Measurements from ENCODE around the gene ACOD1.
"Not testable (repeated sequence)": the region's sequence is repeated elsewhere in the genome, so short reads cannot be mapped to it uniquely, and the experiment has no call there.

ACOD1 gene

DNA sequence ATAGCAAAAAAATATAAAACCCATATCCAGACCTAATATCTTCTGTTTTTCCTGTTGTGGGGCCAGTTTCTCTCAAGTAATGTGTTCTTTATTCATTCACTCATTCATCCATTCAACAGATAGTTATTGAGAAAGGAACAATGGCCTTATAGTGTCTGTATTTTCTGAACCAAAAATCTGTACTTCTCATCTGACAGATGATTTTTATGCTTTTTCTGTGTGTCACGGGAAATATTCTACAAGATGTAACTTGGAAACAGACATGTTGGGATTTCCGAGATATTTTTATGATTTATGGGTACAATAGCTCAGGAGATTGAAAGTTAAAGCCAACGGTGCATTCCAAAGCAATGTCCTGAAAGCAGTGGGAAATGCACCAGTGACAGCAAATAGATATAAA lies 5.7 kb downstream of the ACOD1 start:
- no peak for DNase-seq (ENCODE audit: low read depth, low spot score)

DNA sequence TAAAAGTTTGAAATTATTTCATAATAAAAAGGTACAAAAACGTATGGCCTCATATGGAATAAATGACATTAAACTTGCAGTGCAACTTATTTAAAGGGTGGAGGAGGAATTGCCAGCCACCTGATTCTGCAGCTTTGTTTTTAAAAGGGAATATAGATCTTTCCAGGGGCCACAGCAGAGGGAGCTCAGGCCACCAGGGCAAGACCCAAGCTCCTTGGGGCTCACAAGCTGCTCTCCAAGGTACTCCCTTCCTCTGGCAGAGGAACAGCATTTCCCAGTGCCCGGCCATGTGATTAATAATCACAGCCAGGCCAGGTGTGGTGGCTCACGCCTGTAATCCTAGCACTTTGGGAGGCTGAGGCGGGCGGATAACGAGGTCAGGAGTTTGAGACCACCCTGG lies 6.2 kb downstream of the ACOD1 start:
- DNase-seq (ENCODE audit: low read depth, low spot score), result no peak

DNA sequence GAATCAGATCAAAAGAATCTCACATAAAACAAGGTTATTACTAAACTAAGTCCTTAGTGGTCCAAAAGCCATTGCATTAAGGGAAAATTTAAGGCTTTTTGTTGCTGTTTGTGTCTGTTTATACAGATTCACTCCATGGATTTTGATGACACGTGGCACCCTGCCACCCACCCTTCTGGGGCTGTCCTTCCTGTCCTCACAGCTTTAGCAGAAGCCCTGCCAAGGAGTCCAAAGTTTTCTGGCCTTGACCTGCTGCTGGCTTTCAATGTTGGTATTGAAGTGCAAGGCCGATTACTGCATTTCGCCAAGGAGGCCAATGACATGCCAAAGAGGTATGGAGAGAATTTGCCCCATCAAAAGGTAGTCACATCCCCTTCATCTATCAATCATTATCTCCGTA lies 6.9 kb downstream of the ACOD1 start:
- no peak for DNase-seq (ENCODE audit: low read depth, low spot score)

DNA sequence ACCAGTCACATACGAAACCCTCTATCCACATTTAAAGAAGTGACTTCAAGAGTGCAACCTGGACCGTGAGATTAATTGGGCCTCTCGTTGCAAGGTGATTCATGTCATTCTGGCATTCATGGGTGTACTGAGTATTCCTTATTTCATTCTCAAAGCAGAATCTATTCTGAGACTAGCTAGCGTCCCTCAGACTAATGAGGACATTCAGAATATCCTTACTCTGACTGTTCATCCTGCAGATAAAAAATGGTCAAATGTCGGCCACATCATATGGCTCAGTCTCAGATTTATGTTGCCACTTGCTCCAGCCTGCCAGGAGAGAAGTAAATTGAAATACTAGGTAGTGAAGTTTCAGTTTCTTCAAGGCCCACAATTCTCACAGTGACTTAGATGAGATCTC lies 7.3 kb downstream of the ACOD1 start:
- no peak for DNase-seq (ENCODE audit: low read depth, low spot score)

DNA sequence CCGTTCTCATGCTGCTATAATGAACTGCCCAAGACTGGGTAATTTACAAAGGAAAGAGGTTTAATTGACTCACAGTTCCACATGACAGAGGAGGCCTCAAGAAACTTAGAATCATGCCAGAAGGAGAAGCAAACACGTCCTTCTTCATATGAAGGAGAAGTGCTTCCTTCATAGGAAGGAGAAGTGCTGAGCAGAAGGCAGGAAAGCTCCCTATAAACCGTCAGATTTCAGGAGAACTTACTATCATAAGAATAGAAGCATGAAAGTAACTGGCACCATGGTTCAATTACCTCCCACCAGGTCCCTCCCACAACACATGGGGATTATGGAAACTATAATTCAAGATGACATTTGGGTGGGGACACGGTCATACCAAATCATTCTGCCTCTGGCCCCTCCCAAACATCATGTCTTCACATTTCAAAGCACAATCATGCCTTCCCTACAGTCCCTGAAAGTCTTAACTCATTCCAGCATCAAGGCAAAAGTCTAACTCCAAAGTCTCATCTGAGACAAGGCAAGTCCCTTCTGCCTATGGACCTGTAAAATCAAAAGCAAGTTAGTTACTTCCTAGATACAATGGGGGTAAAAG lies 10.6 kb downstream of the ACOD1 start:
- DNase-seq (ENCODE audit: low read depth, low spot score), result no peak

DNA sequence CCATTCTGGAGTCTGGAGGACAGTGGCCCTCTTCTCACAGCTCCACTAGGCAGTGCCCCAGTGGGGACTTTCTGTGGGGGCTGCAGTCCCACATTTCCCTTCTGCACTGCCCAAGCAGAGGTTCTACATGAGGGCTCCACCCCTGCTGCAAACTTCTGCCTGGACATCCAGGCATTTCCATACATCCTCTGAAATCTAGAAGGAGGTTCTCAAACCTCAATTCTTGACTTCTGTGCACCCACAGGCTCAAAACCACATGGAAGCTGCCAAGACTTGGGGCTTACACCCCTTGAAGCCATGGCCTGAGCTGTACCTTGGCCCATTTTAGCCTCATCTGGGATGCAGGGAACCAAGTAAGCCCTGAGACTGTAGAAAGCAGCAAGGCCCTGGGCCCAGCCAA lies 11.4 kb downstream of the ACOD1 start:
- not testable (repeated sequence) for DNase-seq (ENCODE audit: low read depth, low spot score)

DNA sequence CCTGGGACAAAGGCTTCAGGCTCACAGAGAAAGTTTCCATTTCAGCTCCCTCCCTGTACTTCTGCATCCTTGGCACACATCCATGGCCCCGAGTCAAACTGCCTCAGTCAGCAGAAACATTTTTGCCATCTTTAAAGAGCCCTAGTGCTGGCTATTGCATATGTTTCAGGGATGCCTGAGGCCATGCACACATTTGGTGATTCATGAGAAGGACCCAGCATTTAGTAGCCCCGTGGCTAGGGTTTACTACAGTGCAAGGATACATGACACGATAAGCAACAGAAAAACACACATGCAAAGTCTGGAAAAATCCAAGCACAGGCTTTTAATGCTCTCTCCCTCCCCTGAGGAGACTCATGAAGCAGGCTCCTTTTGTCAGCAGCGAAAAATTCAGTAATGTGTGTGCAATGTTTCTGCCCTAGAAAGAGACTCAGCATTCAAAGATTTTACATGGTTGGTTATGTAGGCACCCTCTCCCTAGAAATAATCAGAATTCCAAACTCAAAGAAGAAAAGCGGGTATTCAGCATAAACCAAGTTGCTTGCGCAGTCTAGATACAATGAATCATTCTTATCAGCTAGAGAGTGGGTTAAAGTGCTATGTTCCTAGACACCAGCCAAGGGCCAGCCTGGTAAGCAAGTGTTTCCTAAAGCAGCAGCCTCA lies 17.6 kb downstream of the ACOD1 start:
- no peak for DNase-seq (ENCODE audit: low read depth, low spot score)

DNA sequence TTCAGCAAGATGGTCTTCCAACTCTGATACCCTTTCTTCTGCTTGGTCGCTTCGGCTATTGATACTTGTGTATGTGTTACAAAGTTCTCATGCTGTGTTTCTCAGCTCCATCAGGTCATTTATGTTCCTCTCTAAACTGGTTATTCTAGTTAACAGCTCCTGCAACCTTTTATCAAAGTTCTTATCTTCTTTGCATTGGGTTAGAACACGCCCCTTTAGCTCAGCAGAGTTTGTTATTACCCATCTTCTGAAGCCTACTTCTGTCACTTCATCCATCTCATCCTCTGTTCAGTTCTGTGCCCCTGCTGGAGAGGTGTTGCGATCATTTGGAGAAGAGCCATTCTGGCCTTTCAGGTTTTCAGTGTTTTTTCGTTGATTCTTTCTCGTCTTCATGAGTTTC lies 18.7 kb downstream of the ACOD1 start:
- no peak for DNase-seq (ENCODE audit: low read depth, low spot score)

DNA sequence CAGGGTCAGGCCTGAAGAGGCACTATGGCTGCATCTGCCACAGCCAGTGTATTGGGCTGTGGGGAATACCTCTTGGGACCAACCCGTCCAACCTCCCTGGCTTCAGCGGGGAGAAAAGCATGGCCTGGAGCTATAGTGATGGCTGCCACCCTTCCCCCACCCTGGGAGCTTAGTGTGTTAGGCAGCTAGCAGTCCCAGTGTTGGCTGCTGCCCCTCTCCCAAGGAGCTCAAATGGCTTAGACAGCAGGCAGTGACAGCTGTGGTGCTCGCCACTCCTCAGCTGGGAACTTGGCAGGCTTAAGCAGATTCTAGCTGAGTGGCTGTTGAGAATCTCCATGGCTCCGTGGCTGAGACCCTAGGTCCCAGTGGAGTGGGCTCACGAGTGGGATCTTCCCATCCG lies 19.7 kb downstream of the ACOD1 start:
- DNase-seq (ENCODE audit: low read depth, low spot score), result peak; percentile 89

DNA sequence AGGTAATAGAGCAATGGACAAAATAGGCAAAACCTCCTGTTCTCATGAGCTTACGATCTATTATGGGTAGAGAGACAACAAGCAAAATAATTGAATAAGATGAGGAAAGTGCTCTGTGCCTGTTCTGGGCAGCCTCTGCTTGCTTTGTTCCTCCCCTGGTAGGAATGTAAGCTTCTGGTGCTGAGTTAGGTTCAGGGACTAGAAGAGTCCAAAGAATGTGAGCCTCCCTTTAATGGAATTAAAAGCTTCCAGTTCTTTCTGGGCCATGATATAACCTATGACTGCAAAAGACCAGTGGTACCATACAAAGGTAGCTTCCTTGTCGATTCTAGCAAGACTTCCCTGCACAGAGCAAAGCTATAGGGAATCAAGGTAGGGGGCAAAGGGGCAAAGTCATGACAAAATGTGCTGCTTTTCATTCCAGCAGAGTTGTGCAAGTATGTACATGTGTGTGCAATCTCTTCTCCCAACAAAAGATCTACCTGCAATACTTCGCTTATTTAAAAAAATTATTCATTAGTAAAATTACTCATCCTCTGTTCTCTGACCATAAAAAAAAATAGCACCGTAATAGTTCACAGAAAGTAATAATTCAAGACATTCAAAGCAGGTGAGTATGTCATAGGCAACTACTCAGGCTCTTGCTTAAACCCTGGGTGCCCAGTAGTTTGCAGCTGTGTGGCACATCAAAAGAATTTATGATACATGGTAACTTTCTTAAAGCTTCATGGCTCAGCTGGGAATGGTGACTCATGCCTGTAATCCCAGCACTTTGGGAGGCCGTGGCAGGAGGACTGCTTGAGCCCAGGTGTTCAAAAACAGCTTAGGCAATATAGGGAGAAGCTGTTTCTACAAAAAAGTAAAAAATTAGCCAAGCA lies 21.4 kb downstream of the ACOD1 start:
- no peak for DNase-seq (ENCODE audit: low read depth, low spot score)

DNA sequence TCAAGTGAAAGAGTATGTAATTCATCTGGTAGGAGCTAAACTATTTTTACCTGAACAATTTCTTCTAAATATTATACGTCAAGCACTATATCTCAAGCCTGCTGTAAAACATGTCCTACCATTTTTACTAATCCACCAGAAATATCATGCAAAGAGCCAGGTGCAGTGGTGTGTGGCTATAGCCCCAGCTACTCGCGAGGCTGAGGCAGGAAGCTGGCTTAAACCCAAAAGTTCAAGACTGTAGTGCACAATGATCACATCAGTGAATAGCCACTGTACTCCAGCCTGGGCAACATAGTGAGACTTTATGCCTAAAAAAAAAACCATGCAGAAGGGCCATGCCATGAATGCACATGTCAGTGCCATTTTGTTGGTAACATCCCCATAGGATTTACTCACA lies 22.9 kb downstream of the ACOD1 start:
- no peak for DNase-seq (ENCODE audit: low read depth, low spot score)

DNA sequence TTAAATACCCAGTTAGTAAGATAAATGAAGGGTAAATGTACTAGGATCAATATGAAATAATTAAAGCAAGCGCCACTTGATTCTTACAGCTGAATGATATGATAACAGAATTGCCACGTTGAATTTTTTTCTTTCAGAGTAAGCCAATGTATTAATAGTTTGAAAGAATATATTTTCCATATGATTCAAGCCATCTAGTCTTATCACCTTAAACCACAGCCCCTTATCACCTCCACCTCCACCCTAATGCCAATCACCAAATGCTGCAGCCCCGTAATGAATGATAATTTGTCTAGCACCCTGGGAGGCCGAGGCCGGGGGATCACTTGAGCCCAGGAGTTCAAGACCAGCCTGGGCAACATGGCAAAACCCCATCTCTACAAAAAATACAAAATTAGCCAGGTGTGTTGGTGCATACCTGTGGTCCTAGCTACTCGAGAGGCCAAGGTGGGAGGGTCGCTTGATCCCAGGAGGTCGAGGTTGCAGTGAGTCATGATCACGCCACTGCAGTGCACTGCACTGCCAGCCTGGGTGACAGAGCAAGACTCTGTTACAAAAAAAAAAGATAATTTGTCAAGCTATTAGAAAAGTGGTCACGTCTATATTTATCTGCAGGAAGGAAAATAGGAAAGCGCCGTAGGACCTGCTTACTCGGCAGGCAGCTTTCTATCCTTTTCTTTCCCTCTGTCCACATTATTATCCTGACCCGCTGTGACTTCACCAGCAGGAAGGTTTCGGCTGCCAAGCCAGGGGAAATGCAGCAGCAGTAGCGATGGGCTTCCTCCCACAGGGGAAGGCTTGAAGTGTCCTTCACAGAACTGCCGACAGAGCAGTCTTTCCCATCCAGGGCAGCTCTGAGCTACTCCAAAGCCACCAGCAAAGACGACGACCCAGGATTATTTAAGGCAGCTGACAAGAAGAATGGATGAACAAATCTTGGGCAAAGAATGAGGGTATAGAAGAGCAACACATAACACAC lies 23.8 kb downstream of the ACOD1 start:
- DNase-seq (ENCODE audit: low read depth, low spot score), result no peak

DNA sequence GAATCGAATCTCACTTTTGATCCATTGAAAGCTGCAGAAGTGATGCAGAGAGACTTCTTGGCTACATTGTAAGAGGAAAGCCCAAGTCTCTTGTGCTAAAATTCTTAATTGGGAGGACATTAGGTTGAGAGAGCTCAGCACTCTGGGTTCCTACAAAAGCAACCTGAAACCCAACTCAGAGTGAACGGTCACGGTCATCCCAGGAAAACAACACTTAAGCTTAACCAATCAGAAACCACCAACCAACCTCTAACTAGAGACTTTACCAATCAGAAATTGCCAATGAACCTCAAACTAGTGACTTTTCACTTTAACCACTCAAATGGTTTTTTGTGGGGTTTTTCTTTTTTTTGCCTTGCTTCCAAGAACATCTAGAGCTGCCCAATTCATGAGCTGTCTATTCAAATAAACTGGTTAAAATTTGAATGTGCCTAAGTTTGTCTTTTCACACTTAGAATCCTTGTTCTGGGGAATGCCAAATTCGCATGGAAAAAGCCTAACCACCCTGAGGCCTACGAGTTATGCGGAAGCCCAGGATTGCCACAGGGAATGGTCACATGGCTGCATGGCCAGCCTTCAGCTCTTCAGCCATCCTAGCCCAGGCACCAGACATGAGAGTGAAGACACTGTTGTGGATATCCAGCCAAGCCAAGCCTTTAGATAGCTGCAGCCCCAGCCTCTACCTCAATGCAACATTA lies 25.8 kb downstream of the ACOD1 start:
- DNase-seq (ENCODE audit: low read depth, low spot score), result peak; percentile 62

DNA sequence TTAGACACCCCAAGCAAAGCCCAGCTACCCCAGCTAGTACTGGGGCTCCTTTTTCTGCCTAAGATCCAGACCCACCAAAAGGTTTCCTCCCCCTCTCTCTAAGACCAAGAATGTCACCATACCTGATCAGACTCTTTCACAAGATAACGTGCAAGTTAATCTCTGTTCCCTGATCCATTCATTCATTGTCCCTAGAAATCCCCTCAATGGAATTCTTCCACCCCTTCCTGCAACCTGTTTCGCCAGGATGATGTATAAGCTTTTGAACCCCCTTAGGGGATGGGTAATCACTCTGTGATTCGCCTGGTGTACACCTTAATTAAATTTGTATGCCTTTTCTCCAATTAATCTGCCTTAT lies 26.3 kb downstream of the ACOD1 start:
- no peak for DNase-seq (ENCODE audit: low read depth, low spot score)

DNA sequence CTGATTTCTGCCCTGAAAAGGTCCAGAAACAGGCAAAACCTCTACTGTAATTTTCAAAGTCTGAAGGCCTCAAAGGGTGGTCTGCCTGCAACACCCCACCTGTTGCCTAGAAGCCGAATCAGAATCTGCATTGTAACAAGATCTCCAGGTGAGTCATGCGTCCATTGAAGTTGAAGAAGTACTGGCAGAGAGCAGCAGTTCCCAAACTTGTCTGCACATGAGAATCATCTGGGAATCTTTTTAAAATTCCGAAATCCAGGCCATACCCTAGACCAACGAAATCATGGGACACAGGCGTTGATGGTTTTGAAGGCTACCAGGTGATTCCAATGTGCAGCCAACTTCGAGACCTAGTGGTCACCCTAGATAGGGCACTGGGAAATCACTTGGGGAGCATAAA lies 27.6 kb downstream of the ACOD1 start:
- no peak for DNase-seq (ENCODE audit: low read depth, low spot score)

DNA sequence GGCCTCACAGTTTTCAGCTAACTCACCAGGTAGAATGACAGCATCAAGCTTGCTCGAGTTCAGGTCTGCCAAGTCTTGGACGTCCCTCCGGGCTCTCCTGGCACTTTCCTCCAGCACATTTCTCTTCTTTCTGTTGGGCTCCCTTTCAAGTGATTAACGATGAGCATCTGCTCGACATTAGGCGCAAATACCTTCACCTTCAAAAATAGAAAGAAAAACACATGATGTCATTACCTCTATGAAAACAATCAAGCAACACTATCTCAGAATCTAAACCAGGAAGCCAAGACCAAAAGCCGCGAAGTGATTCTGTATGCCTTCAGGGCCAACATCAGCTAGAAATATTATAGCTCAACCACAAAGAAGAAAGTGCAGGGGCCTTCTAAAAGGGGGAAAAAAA lies 28.2 kb downstream of the ACOD1 start:
- no peak for DNase-seq (ENCODE audit: low read depth, low spot score)

DNA sequence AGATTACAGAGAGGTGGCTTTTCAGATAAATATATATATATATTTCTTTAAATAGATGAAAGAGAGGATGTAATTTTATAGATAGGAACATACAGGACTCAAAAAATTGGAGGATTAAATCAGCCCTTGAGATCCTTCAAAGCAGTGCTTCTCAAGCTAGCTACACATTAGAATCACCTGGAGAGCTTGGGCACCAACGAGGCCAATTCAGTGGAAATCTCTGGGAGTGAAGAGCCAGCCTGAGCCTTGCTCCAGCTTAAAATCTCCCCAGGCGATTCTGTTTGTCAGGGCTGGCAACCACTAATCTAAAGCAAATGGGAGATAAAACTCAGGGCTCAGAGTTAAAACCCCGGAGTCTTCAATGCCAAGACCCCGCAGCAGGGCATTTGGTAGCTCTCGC lies 28.6 kb downstream of the ACOD1 start:
- no peak for DNase-seq (ENCODE audit: low read depth, low spot score)

DNA sequence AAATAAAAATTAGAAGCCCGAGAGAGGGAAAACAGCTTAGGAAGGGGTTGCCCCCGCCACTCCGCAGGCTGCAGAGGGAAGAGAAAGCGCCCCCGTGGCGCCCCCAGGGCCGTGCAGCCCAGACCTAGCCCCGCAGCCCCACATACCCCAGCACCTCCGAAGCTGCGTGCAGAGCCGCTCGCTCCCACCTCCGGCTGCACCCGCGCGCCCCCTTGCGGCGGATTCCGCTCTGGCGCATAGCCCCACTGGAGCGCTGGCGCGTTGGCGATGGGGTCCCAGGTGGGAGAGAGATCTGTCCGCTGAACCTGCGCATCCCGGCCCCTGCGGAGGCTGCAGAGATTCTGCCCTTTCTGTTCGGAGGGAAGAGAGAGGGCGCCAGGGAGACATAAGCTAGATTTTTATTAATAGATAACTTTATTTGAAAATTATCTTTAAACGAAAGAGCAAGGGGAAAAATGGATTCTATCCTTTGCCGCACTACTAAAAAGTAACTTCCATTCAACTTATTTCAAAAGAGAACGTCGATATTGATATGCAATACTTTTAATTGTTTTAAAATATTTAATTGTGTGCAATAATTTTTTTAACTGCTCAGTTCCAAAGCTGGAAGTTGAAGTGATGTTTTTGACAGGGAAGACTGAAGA lies 31.9 kb downstream of the ACOD1 start:
- peak; percentile 94 for DNase-seq (ENCODE audit: low read depth, low spot score)

DNA sequence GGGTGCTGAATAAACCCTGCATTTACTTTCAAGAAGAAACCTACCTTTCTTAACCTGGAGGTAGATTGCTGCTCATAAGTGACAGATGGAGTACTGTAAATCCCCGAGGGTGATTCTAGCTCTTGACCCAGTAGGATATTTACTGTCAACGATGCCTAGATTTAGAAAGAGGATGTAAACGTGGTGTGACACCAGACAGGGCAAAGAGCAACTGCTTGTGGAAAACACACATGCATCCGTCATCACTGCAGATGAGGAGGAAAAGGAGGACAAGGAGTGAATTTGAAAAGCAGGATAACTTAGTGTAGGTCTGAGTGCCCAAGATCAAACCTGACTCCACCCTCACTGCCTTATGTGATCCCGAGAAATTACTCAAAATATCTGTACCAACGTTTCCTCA lies 33.8 kb downstream of the ACOD1 start:
- no peak for DNase-seq (ENCODE audit: low read depth, low spot score)

DNA sequence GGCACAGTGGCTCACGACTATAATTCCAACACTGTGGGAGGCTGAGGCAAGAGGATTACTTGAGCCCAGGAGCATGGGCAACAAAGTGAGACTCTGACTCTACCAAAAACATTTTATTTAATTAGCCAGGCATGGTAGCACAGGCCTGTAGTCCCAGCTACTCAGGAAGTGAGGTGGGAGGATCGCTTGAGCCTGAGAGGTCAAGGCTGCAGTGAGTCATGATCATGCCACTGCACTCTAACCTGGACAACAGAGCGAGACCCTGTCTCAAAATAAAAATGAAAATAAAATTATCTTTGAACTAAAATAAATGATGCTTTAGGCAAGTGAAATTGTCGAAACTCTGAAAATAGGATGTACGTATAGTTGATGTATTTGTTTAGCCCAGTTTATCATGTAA lies 35.4 kb downstream of the ACOD1 start:
- no peak for DNase-seq (ENCODE audit: low read depth, low spot score)

DNA sequence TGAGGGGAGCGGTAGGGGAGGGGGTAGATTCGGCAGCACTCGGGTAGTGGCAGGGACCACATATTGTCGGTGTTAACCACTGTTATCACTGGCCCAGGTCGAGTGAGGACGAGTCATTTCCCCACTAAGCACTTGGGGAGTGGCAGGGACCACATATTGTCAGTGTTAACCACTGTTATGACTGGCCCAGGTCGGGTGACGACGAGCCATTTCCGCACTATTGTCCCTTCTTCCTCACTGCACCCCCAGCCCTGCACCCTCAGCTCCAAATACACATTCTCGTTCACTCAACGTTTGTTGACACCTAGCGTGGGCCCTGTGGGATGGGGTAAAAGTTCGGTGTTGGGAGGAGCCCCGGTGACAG lies 43.1 kb downstream of the ACOD1 start:
- no peak for DNase-seq (ENCODE audit: low read depth, low spot score)

Data from ELF-1 (cell line).